ENCODE results near the gene SHROOM2.
"Not testable (repeated sequence)": the region's sequence is repeated elsewhere in the genome, so short reads cannot be mapped to it uniquely, and the experiment has no call there.

SHROOM2 gene
- 0 reads per million in 2 donors for total RNA-seq

- no peak for DNase-seq
Measured at GRCh38 chrX:9785944-9786797, at the start of gene SHROOM2. Gene SHROOM2 (plus strand): TSS chrX:9786429. CDS start chrX:9786546, 117 bp downstream.

- DNase-seq: no peak
Measured at GRCh38 chrX:9737363-9737762, 48.9 kb upstream of the SHROOM2 start.

- no peak for DNase-seq
Measured at GRCh38 chrX:9738151-9738550, 48.1 kb upstream of the SHROOM2 start.

GRCh38 chrX:9739130-9739529, 47.1 kb upstream of the SHROOM2 start:
- no peak for DNase-seq

GRCh38 chrX:9745417-9746115, 40.7 kb upstream of the SHROOM2 start:
- no peak for DNase-seq

GRCh38 chrX:9746148-9746888, 39.9 kb upstream of the SHROOM2 start:
- no peak for DNase-seq

- no peak for DNase-seq
Measured at GRCh38 chrX:9747644-9748043, 38.6 kb upstream of the SHROOM2 start.

- DNase-seq: no peak
Measured at GRCh38 chrX:9749146-9749692, 37.0 kb upstream of the SHROOM2 start.

GRCh38 chrX:9757366-9757765, 28.9 kb upstream of the SHROOM2 start:
- DNase-seq: no peak

- DNase-seq: no peak
Measured at GRCh38 chrX:9758021-9758638, 28.1 kb upstream of the SHROOM2 start.

GRCh38 chrX:9759337-9759736, 26.9 kb upstream of the SHROOM2 start:
- DNase-seq: no peak

GRCh38 chrX:9765072-9765736, 21.0 kb upstream of the SHROOM2 start:
- DNase-seq: no peak

GRCh38 chrX:9765737-9766097, 20.5 kb upstream of the SHROOM2 start, which contains the start of gene GPR143:
Gene GPR143 (minus strand): TSS chrX:9765847. CDS start chrX:9765817, 30 bp downstream.
- no peak for DNase-seq

GRCh38 chrX:9767375-9767774, 18.9 kb upstream of the SHROOM2 start:
- DNase-seq: no peak

- not testable (repeated sequence) for DNase-seq
Measured at GRCh38 chrX:9768321-9768839, 17.8 kb upstream of the SHROOM2 start.

- no peak for DNase-seq
Measured at GRCh38 chrX:9770319-9770718, 15.9 kb upstream of the SHROOM2 start.

GRCh38 chrX:9772943-9773342, 13.3 kb upstream of the SHROOM2 start:
- DNase-seq: no peak

- no peak for DNase-seq
Measured at GRCh38 chrX:9775930-9776329, 10.3 kb upstream of the SHROOM2 start.

- no peak for DNase-seq
Measured at GRCh38 chrX:9781941-9782340, 4.3 kb upstream of the SHROOM2 start.

- DNase-seq: no peak
Measured at GRCh38 chrX:9784332-9784731, 1.9 kb upstream of the SHROOM2 start.

GRCh38 chrX:9785254-9785943, 830 bp upstream of the SHROOM2 start:
- DNase-seq: no peak
